Measurements from ENCODE around the gene SLCO1A2. TPM values are rescaled to one million over a fixed set of nuclear protein-coding genes. Genes with fewer than 3 reads are reported as not detected.

SLCO1A2 gene
- total RNA-seq, 1 donor from 2014 or later, result not detected

DNA sequence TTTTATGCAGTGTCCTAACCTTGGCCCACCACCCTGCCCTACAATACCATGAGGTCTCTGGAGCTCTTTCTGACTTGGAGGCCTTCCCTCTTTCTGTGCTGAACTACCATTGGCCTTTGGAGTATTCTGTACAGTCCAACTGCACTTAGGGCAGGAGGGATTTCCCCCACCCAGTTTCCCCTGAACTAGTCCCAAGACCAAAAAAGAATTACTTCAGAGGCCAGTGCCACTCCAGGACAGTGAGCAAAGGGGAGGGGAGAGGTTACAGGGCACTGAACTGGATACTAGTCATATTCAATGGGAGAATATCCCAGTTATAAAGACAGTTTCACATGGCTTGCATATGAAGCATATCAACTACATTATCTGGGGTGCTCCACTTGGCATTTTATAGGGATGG is 6.1 kb downstream of the SLCO1A2 start:
- ATAC-seq, result no peak

DNA sequence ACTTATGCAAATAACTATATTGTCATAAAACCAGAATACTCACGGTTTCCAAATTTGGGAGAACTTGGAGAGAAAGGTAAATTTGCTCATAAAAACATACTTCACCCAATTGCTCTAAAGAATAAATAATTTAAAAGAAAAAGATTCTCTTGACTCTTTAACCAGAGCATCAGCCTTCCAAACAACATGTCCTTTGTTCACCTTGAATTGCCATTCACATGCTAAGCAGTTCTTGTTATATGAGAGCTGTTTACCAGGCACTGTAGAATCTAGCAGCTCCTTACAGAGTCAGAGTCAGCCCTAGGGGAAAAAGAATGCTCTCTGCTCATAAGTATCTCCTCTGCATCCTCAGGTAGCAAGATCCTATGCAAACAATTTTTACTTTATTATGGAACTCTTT is 10.2 kb downstream of the SLCO1A2 start:
- no peak for ATAC-seq

DNA sequence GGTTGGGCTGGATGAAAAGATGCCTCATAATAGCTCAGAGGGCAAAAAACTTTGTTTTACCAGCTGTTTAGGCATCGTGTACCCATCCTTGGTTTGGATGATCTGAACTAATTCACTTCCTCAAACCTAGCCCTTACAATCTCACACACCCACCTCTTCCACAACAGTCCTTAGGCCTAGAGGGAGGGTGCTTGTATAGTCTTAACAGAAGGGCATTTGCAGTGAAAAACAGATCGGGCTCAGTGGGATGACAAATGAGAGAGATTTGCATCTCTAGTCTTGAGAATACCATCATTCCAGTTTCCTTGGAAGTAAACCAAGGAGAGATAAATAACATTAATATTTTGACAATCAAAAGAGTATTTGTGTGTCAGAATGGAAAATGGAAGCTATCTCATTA is 11.0 kb downstream of the SLCO1A2 start:
- ATAC-seq, result no peak

DNA sequence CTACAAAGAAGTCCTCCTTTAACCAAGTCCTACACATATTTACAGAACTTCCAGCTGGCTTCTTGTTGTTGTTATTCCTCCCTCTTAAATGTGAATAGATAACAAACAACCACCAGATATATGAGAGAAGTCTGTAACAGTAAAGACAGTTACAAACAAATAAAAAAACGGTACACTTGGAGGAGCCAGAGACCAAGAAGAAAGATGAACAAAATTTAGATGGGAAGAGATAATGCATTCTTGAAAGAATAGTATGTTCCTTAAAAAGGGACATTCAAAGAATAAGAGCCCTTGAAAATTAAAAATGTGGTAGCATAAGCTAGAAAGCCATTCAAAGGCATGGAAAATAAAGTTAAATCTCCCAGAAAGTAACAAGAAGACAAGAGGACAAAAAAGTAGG is 25.9 kb downstream of the SLCO1A2 start:
- ATAC-seq, result no peak

DNA sequence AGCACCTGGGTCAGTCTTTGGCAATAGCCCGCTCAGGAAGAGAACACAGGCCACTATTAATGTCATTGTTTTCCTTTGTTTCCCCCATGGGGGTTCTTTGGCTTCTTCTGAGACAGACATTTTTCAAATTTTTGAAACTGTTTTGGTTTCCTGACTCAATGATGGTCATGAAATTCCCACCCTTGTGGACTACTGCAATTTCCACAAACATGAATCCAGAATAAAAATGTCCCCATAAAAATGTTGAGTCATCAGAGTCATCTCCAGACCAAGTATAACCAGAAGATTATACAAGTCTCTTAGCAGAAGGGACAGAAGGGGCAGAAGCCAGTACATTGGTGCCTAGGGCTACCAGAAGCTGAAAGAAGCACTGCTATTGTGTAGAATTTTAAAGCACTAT is 29.1 kb downstream of the SLCO1A2 start:
- no peak for ATAC-seq

DNA sequence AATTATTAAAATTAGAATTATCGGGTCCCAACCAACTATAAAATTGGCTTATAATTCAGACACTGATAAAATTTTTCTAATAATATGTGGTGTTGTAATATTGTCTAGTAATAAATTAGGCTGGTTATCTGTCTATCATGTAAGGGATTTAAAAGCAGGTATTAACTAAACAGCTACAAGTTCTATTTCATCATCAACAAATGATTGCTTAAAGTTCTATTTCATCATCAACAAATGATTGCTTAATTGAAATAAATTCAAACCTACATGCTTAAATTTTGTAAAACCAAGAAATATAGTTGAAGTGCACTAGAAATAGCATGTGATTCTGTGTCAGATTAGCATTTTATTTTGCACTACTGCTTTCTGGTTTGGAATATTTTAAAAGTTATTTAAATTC is 34.1 kb downstream of the SLCO1A2 start:
- ATAC-seq, result no peak

DNA sequence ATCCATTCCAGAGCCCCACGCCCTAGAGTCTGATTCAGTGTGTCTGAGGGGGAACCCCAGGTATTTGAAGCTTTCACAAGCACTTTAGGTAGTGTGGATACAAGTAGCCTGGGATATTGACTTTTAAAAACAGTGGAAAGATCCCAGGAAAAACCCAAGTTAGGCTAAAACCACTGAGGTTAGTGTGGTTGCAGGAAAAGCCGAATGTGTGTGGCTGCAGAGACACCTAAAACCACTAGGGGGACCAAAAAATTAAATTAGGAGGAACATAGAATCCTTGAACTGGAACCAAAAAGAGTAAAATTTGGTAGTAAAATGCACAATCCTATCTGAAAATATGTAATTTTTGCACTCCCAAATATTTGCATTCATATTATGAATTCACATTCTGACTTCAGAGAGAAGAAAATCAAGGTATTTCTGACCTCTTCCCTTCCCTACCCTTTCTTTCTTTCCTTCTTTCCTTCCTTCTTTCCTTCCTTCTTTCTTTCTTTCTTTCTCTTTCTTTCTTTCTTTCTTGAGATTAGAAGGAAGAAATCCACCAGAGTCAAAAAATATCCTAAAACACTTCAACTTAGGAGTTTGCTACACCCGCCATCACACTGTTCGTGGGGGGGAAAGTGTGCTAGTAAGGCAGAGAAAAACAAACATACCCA is 37.8 kb downstream of the SLCO1A2 start:
- no peak for ATAC-seq

DNA sequence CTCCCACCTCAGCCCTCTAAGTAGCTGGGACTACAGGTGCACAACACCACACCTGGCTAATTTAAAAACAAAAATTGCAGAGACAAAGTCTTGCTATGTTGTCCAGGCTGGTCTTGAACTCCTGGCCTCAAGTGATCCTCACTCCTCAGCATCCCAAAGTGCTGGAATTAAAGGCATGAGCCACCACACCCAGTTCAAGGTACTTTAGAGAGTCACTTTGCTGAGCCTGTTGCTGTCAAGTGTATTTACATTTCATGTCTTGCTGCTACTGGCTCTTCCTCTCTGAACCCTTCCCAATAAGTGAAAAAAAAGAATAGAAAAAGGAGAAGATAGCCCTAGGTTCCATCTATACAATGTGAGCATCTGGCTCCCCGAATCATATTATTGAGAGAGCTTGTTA is 38.4 kb downstream of the SLCO1A2 start:
- ATAC-seq, result no peak

DNA sequence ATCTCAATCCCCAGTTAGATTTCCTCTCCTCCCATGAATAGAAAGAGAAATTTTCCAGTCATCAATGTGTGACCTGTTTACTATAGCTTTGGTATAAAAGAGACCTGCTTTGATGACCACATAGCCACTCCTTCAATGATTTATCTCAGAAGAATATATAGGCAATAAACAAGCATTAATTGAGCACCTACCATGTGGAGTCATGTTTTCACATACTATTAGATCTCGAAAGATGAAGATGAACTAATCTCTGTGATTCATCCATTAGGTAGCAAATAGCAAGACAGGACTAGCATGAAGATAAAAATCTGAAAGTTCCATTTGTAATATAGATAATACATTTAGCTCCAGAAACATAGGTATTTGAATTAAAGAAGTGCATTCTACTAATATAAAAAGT is 40.5 kb downstream of the SLCO1A2 start:
- ATAC-seq, result no peak

DNA sequence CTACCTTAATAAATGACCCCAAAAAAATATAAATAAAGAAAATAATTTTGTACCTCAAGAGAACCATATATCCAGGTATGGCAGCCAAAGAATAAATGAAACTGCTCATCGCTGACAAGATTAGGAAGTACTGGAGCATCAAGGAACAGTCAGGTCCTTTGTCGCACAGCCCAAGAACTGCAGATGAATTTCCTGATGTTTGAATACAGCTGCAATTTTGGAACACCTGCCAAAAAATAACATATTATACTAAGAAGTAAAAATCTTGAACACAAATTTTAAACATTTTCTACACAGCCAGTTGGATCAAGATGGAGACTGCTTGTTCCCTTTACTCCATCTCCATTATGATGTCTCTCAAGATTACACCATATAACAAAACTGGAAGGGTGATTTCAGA is 42.6 kb downstream of the SLCO1A2 start:
- ATAC-seq, result no peak

DNA sequence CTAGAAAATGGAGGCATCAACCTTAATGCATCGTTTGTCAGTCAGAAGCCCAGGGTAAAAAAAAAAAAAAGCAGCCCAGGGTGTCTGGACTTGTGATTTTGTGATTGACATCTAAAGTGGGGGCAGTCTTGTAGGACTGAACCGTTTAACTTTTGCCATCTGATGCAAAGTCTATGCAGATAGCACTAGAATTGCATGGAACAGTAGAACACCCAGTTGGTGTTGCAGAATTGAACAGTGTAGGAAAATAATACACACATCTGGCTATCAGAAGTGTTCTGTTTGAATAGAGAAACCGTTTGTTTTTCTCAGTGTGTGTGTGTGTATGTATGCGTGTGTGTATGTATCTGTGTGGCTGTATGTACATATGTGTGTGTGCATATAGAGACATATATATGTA is 45.0 kb downstream of the SLCO1A2 start:
- no peak for ATAC-seq

DNA sequence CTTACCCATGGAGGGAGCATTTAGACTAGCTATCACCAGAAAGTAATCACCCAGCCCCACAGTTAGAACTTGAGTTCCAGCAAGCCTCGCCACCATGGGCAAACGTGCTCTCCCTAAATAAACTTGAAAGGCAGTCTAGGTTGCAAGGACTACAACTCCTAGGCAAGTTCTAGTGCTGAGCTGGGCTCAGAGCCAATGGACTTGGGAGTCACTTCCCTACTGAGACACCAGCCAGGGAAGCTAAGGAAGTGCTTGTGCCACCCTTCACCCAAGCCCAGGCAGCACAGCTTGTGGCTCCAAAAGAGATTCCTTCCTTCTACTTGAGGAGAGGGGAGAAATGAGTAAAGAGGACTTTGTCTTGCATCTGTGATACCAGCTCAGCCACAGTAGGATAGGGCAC is 57.9 kb downstream of the SLCO1A2 start:
- ATAC-seq, result no peak

DNA sequence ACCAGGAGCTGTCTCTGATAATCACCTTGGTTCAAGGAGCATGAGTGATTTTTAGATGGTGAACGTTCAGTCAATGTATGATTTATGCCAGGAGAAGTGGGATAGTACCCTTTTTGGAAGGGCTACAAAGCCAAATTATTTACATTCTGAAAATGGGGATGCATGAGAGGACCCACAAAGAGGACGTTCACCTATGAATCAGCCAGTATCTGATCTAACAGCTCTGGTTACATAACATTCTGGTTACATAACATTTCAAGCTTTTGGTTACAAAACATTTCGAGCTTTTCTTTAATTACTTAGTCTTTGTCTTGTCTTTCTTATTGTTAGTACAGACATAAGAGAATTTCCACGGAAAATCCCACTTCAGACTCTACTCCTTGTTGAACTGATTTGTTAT is 68.8 kb downstream of the SLCO1A2 start:
- no peak for ATAC-seq

DNA sequence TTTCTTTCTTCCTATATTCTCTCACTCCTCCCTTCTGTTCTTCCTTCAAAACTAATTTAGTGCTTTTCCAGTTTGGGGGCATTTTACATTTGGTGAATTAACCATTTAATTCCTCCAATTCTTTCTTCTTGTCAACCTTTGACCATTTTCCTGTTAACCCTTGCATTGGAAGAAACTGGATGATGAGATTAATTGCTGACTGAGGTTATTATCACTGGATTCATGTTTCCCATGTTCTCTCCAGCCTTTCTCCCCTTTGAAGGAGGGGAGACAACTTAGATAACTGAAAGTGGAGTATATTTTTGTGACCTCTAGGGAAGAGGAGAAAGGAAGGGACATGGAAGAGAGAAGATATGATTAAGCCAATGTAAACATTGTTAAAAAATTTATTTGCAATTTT is 70.5 kb downstream of the SLCO1A2 start:
- no peak for ATAC-seq

DNA sequence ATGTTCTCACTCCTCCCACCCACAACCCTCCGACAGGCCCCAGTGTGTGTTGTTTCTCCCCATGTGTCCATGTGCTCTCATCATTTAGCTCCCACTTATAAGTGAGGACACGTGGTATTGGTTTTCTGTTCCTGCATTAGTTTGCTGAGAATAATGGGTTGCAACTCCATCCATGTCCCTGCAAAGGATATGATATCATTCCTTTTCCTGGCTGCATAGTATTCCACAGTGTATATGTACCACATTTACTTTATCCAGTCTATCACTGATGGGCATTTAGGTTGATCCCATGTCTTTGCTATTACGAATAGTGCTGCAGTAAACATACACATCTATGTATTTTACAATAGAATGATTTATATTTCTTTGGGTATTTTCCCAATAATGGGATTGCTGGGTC is 77.5 kb downstream of the SLCO1A2 start:
- no peak for ATAC-seq

DNA sequence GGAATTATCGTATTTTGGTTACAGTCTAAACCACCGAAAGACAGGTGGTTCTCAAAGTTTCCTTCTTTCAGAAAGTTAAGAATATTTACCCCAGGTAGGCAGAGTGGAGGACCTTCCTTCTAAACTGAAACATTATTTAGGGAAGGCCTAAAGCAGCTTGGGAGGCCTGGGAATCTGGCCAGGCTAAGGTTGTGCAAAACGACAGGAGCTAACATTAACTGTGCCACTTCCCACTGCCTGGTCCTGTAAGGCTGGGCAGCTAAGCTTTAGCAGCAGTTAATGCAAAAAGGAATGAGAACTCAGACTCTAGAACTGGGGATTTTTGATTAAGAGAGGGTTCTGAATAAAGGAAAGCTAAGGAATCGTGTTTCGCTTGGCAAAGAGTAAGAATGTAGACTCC is 82.6 kb downstream of the SLCO1A2 start:
- no peak for ATAC-seq

DNA sequence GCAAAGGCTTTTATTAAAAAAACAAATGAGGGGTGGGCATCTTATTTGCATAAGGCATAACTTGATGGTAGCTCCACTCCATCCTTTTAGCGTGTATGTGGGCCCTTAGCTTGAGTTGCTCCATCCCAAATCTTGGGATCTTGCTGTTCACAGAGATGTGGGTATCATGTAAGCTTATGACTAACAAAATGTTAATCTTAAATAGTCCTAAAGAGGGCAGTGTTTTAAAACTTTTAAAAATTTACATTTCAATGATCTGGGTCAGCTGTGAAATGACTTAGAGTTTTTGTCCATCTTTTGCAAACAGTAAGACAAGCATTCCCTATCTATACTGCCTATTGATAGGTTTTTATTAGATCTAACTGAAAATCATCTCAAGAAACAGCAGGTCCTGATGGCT is 86.0 kb downstream of the SLCO1A2 start:
- no peak for ATAC-seq

DNA sequence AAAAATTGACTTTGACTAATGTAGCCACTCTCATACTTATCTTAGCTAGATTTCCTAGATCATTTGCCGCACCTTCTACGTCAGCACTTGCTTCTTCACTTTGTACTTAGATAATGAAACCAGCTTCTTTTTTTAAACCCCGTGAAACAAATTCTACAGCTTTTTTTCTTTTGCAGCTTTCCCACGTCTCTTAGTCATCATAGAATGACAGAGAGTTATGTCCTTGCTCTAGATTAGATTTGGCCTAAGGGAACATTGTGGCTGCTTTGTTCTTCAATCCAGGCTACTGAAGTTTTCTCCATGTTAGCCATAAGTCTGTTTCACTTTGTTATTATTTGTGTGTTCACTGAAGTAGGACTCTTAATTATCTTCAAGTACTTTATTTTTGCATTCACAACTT is 94.9 kb downstream of the SLCO1A2 start:
- no peak for ATAC-seq

DNA sequence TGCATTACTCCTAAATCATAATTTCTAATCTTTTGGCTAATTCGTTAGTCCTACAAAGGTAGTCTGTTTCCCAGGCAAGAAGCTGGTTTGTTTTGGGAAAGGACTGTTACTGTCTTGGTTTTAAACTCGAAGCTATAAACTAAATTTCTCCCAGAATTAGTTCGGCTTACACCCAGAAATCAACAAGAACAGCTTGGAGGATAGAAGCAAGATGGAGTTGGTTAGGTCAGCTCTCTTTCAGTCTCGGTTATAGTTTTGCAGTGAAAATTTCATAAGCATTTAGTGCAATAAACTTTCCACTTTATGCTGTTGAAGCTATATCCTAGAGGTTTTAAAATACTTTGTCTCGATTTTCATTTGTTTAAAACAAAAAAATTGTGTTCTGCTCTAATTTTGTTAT is 100.3 kb downstream of the SLCO1A2 start:
- no peak for ATAC-seq

DNA sequence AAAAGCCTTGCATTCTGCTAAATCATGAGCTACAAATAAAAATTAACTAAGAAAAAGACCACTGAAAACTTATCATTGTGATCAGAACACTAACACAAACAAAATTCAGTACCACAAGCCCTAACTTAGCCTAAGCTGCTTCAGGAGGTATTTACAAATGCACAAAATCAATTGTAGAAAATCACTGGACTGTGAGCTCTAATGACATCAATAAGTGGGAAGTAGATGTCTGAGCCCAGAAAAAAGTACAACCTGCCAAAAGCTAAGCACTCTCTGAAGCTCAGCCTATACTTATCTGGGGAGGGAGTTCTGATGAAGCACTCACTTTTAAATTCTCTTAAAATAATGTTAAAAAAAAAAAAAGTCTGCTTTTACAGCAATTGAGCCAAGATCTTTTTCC is 110.8 kb downstream of the SLCO1A2 start:
- ATAC-seq, result no peak

DNA sequence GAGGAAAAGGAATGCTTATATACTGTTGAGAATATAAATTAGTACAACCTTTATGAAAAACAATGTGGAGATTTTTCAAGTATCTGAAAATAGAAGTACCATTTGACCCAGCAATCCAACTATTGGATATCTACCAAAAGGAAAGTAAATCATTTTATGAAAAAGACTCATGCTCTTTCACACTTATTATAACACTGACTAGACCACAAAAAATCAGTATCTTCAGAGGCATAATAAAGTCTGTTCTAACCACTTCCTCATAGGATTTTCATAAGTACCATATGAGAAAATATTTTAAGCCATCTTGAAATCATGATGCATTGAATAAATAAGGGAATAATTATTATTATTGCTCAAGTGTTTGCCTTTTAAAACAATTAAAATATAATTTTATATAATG is 112.9 kb downstream of the SLCO1A2 start:
- no peak for ATAC-seq

DNA sequence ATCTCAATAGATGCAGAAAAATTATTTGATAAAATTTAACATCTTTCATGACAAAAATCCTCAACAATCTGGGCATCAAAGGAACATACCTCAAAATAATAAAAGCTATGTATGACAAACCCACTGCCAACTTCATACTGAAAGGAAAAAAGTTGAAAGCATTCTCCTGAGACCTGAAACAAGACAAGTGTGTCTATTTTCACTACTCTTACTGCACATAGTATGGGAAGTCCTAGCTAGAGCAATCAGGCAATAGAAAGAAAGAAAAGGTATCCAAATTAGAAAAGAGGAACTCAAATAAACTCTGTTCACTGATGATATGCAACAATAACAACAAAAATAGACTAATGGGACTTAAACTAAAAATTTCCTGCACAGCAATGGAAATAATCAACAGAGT is 113.6 kb downstream of the SLCO1A2 start:
- ATAC-seq, result no peak

DNA sequence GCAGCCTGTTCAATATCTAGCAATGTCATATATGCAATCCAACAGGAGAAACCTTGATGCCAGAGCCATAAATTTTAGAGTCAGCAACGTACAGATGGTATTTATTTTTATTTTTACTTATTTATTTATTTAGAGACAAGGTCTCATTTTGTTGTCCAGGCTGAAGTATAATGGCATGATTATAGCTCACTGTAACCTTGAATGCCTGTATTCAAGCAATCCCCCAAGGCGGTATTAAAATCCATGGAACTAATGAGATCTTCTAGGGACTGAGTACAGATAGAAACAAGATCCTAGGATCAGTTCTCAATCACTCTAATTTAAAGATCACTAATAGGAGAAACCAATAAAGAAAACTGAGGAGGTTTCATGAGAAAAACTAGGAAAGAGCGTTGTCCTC is 114.5 kb downstream of the SLCO1A2 start:
- ATAC-seq, result no peak

DNA sequence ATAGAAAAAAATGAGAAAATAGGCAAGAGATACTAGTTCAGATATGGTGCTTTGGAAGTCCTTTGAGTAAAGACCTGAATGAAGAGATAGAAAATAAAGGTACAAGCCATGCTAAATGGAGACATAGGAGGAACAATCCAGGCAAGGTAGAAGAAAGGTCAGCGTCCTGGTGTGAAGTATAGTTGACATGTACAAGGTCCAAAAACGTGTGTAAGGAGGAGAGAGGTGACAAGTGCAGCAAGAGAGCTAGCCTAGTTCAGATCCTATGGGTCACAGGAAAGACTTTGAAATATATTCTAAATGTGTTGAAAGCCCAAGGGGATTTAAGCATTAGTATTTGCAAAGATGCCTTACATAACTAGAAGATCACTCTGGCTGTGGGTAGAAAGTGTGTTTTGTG is 115.5 kb downstream of the SLCO1A2 start:
- no peak for ATAC-seq

All from esophagus mucosa (tissue), 1 donor.